ENCODE results near the gene ASB10.

ASB10 gene

DNA sequence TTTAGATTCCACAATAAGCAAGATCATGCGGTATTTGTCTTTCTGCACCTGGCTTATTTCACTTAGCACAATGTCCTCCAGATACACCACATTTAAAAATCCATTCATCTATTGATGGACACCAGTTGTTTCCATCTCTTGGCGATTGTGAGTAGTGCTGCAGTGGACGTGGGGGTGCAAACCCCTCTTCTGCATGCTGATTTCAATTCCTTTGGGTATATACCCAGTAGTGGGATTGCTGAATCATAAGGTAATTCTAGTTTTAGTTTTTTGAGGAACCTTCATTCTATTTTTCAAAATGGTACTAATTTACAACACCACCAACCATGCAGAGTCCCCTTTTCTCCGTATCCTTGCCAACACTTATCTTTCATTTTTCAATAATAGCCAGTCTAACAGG lies 2.0 kb upstream of the ASB10 start:
- DNase-seq (ENCODE audit: extremely low read depth in 1 of 2, low read depth in 1 of 2) = no peak

DNA sequence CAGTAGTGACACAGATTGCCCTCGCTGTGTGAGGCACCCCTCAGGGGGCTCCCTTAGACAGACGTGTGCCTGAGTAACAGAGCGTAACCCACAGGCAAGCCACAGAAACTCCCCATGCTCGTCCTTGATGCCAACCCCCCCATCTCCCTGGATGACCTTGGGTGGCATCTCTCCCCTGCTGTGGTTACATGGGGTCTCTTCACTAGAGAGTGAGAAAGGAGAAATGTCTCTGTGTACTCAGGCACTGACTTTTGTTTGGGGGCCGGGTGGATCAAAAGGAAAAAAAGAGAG lies 1.1 kb upstream of the ASB10 start:
- DNase-seq (ENCODE audit: extremely low read depth in 1 of 2, low read depth in 1 of 2) = no peak

DNA sequence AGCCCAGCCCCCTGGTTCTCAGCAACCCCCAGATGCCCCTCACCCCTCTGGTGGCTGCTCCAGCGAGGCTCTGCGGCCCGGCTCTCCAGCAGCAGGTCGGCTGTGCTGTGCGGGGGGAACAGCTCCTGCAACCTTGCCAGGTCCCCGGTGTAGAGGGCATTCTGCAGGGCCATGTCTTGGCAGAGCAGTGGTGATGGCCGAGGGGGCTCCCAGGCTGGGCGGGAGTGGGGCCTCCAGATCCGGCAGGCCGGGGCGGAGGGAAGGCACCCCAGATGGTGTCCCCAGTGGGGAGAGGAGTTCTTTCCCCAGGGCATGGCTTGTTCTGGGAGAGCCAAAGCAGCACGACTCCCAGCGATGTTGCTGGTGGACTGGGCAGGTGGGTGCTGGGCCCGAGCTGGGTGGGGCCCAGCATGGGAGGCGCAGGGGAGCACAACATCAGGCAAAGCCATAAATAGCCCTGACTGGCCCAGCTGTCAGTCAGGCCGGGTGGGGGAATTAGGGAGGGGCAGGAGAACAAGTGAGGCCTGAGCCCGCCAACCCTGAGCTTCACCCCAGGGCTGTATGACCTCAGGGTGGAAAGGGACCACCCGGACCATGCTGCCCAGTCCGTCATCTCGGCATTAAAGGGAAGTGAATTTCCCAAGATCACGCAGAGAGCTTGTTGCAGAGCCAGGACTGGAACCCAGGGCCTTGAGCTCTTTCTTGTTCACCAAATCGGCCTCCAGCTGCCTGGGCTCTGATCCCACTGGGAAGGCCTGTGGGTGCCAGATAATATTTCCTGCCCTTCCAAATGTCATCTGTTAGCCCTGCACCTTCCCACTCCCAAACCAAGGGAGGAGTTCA lies 580 bp upstream of the ASB10 start:
- DNase-seq (ENCODE audit: extremely low read depth in 1 of 2, low read depth in 1 of 2) = no peak

DNA sequence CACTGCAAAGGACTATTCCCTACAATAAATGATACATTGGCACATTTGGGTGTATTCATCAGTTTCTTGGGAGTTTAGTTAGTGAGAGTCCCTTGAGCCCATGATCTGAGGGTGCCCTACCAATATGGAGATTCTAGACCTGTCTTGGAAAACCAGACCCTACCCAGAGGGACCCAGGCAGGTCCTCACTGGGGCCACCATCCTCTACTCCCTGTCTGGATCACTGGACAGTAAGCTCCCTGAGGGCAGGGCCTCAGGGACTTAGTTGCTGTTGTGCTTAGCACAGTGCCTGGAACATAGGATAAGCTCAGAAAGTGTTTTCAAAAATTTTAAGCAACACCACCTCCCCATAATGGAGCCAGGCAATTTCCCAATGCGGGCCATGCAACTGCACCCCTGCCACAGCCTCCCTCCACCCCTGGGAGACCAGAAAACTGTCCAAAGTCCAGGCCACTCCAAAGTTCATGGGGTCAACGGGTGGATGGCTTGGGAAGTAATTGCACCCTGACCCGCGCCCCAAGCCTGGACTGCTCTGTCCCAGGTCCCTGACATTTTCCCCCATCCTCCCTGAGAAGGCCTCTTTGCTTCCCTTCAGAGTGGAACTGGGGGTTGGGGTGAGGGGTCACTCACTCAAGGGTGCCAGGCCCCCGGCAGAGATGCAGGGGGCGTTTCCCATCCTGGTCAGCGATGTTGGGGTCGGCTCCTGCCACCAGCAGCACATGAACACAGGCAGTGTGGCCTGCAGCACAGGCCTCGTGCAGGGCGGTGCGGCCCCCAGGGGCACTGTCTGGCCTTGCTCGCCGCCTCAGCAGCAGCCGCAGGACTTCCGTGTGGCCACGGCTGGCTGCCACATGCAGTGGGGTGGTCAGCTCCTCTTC lies 1.0 kb downstream of the ASB10 start:
- no peak for DNase-seq (ENCODE audit: extremely low read depth in 1 of 2, low read depth in 1 of 2)

DNA sequence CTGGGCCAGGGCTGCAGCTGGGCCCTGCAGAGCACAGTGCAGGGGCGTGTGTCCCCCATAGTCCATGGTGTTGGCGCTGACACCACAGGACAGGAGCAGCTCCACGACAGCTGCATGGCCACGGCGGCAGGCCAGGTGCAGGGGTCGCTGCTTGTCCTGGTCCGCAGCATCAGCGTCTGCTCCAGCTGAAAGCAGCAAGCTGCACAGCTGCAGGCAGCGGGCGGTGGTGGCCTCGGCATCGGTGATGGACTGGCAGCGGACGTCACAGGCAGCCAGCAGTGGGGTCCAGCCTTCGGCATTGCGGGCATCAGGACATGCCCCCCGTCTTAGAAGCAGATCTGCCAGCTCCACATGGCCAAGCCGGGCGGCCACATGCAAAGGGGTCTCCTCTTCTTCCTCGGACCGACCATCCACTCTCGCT lies 6.0 kb downstream of the ASB10 start:
- no peak for DNase-seq (ENCODE audit: extremely low read depth in 1 of 2, low read depth in 1 of 2)

DNA sequence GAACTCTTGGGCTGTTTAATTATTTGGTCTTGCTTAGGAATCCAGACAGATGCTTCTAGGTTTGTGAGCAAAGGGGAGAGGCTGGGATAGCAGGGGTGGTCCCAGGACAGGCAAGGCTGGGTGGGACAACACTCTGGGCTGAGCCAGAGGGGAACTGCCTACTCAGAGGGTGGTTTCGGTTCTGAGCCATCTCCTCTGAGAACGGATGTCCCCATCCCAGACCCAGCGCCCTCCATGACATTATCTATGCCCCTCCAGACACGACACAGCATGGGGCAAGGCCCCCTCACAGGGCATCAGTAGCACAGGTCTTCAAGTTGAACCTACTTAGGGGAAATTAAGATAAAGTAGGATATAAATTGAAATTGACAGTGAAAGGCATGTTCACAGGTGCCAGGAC lies 7.1 kb downstream of the ASB10 start:
- no peak for DNase-seq (ENCODE audit: extremely low read depth in 1 of 2, low read depth in 1 of 2)

DNA sequence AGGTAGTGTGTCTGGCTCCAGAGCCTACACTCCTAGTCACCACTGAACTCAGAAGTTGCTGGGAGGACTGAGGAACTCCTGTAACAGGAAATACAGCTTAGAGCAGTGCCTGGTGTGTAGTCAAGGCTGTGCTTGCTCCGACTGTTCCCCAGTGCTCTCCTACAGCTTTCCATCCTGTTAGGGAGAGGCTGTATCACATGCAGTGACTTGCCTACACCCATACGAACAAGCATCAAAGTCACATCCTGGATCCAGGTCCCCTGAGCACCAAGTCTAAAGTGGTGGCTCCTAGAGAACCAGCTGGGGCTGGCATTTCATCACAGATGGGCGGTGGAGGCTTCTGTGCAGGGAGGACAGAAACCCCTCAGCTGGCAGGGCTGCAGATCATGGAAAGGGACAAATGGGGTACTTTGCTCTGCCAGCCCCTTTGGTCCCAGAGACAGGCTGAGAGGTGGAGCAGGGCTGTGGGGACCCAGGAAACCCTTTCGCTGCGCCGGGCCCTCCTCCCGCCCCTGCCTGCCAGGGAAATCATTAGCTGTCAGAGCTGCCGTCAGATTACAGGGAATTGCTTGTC lies 7.7 kb downstream of the ASB10 start:
- no peak for DNase-seq (ENCODE audit: extremely low read depth in 1 of 2, low read depth in 1 of 2)

DNA sequence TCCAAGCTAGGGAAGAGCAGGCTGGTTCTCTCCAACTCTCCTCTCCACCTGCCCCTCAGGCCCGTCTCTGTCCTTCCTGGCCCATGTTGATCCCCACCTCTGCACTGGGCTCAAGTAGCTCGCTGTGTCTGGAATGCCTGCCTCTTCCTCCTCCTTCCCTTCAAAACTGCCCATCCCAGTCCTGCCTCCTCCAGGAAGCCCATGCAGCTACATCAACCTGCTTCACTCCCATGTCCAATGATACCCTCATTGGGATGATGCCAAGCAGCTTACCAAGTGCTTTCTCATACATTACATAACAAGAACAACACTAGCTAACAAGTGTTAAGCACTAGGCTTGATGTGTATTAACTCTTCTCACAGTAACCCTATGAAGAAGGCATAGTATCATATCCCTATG lies 8.2 kb downstream of the ASB10 start:
- no peak for DNase-seq (ENCODE audit: extremely low read depth in 1 of 2, low read depth in 1 of 2)

DNA sequence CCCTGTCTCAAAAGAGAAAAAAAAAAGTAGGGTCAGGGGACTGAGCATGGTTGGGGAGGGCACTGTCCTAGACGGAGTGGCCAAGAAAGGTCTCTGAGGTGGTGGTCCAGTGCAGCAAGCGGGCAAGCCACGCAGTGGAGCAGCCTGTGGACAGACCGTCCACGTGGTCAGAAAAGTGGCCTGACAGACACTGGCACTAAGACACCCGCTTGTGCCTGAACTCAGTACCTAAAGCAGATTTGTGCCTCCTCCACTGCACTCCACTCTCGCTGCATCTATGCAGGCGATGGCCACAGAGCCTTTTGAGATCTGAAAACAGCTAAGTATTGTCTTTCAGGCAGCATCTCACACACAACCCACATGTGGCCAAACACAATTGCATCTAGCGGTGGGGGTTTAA lies 8.8 kb downstream of the ASB10 start:
- DNase-seq (ENCODE audit: extremely low read depth in 1 of 2, low read depth in 1 of 2) = no peak

DNA sequence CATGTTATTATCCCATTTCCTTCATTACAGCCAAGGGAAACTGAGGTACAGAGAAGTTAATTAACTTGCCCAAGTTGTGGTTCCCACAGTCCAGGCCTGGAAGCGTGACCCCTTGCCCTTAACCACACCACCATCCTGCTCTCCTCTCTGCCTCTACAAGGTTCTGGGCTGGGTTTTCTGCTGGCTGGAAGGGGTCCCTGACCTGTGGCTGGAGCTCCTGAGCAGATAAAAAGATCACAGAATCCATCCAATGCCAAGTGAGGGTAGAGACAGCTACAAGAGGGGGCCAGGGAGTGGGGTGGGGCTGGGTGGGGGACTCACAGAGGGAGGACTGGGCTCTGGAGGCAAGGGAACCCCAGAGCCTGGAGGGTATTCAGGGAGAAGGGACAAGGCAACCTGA lies 9.7 kb downstream of the ASB10 start:
- no peak for DNase-seq (ENCODE audit: extremely low read depth in 1 of 2, low read depth in 1 of 2)

DNA sequence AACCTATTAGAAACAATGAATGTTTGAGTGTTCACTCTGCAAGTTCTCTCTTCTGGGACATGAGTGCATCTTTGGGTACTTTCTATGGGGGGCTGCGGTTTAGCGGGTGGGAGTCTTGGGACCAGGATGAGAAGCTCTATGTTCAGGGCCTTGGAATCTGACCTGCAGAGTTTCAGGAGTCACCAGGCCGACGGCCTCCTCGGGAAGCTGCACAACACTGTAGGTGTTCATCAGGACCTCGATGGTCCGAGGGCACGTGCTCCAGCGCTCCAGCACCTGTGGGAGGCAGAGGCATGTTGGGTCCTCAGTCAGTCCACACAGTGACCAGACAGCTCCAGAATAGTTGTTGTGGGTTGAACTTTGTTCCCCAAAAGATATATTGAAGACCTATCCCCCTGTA lies 10.6 kb downstream of the ASB10 start:
- no peak for DNase-seq (ENCODE audit: extremely low read depth in 1 of 2, low read depth in 1 of 2)

DNA sequence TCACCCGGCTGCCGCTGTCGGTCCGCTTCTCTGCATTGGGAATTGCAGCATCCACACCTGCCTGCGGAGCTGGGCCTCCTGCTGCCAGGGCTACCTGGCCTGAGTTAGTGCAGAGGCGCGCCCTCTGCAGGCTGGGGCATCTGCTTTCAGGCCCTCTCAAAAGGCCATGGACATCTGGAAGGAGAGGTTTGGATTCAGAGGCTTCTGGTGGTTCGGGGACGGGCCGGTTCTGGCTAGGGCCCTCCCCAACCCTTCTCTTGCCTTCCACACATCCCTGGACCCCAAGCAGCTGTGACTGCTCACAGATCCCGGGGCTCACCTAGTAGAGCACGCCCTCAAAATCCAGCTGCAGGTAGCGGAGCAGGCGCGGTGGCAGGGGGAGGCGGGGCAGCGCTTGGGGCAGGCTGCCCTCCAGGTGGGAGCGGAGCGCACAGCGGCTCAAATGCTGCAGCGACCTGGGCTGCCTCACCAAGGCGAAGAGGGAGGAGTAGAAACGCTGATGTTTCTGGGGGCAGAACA lies 11.2 kb downstream of the ASB10 start:
- no peak for DNase-seq (ENCODE audit: extremely low read depth in 1 of 2, low read depth in 1 of 2)

DNA sequence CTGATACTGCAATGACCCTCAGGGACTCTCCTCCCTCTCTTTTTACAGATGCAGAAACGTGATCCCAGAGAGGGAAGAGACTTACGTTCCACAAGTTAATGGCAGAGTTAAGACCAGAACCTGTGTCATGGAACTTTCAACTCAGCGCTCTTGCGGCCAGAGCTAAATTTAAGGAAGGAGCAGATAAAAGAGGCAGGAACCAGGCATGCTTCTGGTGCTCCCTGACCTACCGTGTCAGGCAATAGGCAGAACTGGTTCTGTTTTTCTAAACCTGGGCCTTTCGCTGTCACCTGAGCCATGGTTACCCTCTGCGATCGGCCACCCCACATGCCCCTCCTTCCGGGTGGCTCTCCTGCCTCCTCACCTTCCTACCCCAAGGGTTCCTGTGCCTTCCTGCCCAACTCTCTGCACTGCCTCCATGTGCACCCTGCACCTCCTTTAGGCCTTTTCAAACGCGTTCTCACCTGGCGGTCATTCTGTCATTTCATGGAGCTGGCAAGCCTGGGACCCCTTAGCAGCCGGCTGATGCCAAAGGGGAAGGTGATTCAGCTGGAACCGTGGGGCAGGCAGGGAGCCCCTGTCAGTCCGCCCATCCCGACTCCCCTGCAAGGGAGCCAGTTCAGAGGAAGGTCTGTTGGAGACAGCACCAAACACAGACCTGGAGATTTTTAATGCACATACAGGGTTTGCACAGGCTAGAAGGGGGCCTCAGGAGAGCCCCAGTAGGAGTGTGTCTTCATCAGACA lies 11.8 kb downstream of the ASB10 start:
- DNase-seq (ENCODE audit: extremely low read depth in 1 of 2, low read depth in 1 of 2) = no peak

DNA sequence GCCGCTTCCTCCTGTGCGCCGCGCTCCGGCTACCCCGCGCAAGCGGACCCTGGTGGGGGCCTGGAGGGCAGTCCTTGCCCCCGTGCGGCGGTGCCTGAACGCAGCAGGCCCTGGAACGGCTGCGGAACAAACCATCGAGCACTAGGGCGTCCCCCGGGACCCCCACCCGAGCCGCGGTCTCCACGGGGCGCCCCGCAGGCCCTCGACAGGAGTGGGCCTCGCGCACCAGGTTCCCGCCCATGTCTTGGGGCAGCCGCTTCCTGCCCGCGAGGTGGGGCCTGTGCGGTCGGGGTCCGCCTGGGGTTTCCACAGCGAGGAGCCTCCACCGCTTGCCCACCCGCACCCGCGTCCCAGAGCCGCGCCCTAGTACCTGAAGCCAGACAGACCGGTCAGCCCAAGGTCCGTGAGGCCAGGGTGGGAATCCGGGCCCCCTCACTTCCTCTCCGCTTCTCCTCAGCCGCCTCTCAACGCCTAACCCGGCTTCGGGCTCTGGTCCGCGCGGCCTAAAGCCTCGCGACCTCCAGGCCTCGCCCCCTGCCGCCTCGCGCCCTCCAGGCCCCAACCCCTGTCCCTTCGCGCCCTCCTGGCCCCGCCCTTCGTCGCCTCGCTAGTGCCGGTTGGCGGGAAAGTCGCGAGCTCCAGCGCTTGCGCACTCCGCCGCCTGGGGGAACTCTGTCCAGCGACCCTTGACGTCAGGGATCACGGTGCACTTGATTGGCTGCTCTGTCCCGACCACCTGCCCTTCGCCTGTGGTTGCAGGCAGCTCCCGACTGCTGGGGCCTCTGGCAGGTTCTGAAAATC lies 12.6 kb downstream of the ASB10 start:
- no peak for DNase-seq (ENCODE audit: extremely low read depth in 1 of 2, low read depth in 1 of 2)

DNA sequence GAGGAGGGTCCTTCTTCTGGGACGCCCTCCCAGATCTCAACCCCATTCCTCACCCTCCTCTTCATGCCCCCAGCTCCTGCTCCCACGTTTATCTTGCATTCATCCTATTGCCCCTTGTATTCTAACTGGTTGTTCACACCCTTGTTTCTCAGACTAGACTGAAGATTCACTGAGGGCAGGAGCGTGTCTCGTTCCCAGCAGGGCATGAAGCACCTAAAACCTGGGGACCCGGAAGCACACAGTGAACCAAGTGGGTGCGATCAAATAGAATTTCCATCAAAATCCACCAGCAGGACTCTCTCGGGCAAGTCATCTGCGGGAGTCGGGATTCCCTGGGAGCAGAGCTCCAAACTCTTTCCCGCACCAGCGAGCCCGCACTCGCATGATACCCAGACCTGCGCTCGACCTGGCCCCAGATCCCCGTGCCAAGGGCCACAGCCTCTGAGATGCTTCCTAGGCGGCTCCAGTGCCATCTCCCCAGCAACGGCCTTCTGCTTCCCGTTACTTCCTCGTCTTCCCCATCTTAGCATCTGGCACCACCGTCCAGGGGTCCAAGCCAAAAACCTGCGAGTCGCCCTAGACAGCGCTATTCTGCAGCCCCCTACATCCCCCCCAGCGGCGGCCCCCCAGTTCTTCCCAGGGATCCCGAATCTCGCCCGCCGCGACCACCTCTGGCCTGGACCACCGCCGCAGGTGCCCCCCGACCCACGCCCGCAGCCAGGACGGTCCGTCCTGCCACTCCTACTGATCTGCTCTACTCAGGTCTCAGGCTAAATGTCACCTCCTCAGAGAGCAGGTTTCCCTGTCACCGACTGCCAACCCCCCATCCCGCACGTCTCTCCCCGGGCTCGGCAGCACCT lies 13.4 kb downstream of the ASB10 start:
- no peak for DNase-seq (ENCODE audit: extremely low read depth in 1 of 2, low read depth in 1 of 2)

DNA sequence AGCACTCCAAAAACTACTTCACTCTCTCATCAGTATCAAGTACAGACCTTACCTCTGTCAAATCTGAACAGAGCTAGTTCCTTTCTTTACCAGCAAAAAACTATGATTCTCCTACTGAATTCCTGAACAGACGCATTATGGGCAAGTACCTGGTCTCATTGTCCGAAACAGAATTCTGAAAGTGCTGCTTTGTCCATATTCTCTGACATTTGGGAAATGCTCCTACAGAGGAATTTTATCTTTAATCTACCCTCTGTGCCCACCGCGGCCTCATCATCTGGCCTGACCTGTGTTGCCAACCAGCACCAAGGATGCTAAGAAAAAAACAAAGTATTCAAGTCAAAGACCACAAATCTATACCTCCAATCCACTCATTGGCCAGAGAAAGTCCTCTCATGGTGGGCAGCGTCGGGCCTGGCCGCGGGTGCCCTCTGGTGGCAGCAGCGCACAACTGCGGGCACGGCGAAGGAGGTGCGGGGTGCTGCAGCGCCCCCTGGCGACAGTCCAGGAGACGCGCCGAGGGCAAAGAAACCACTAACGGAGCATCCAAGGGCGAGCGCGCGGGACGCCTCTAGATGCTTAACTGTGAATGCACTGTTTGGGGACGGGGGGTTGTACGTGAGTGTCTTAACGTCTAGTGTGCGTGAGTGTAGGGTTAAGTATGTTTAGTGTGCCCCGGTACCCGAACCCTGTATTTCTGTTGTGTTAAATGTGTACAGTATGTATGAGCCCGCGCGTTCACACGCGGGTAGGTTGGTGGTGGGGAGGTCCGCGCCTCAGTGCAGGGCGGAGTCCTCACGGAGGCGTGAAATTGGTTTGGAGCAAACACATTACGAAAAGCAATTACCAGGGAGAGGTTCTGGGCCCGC lies 14.5 kb downstream of the ASB10 start:
- peak; percentile 45 to 73 for DNase-seq (ENCODE audit: extremely low read depth in 1 of 2, low read depth in 1 of 2)

DNA sequence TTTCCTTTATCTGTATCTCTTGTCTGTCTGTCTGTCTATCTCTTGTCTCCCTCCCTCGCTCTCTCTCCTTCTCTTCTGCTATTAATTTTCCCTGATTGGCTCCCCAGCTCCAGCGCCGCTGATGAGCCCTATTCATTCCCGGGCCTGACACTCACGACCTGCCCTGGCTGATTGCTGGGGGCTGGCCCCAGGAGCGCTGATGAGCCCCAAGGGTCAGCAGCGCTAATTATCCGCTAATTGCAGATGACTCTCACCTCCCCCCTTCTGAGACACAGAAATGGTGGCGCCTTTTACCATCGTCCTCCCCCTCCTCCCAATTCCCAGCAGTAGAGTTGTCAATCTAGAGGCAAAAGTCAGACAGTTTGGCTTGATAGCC lies 18.3 kb downstream of the ASB10 start:
- DNase-seq (ENCODE audit: extremely low read depth in 1 of 2, low read depth in 1 of 2) = no peak

DNA sequence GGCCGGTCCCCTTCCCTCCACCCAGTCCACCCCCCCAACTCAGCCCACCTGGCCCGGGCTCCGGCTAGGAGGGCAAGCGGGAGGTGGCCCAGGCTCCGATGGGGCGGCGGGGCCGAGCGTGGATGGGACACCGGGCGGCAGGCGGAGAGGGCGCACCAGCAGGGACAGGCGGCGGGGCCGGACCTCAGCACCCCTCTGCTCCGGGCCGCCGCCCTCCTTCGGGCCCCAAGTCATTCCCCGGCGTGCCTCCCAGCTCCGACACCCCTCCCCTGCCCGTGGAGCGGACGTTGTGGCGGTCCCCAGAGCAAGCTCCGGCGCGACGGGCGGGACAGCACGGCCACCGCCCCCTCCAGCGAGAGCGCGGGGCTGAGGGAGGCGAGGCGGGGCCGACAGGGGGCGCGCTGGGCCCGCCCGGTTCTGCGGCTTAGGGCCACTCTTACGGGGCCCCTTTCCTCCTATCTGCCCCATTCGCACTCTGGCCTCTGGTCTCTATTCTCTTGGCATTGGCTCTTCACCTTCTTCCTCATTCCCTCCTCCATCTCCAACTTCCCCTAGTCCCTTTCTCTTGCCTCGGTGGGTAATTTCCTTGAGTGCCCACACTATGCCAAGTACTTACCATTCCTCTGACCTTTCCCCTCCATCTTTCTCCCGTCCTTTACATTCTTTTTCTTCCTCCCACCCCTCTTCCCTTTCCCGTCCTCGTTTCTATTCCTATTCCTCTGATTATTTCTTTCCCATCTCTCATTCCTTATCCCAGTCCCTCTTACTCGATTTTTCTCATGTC lies 18.9 kb downstream of the ASB10 start:
- peak; percentile 8 to 37 for DNase-seq (ENCODE audit: extremely low read depth in 1 of 2, low read depth in 1 of 2)
